HepG2 (cell line): ENCODE results near the gene EPB42. TPM values are rescaled to one million over a fixed set of nuclear protein-coding genes. Genes with fewer than 3 reads are reported as not detected.

Source experiments
- ATAC-seq: fragments of 200-7000 bp; cut with Tn5 transposase; 3 replicates; pipeline ENCODE4 v1.9.1; 2020; ENCODE audit warnings: mild to moderate bottlenecking, moderate library complexity
- BruUV-seq: library from RNA; stranded (reverse); fragments of 400-500 nt; replicated peaks from 2 replicates; lab custom pipeline; 2021; lab: Mats Ljungman, UMichigan
- CTCF ChIA-PET: fragments of 300-600 bp; formaldehyde crosslinking; extraction: SDS; loops from one replicate; lab custom pipeline; 2021; ENCODE audit warnings: low total read pairs, inconsistent platforms, low intra/inter-chr PET ratio; lab: Yijun Ruan, JAX
- POLR2A ChIA-PET: fragments of 350-600 bp; sonication (Branson Sonifier 250); formaldehyde crosslinking; loops from one replicate; lab custom pipeline; 2020; ENCODE audit warnings: antibody characterized with exemption, inconsistent platforms; lab: Yijun Ruan, JAX
- DNase-seq: peaks from one replicate; pipeline ENCODE4 v3.0.0-alpha.2; 2015; ENCODE audit warnings: low spot score
- FAIRE-seq: peaks from 3 replicates; lab custom pipeline; 2011; peaks lifted over from hg19 to GRCh38; lab: Jason Lieb, UNC
- H2AFZ ChIP-seq: one replicate; pipeline ENCODE4 v1.6.1; 2011; ENCODE audit warnings: low read length, inconsistent platforms
- H3K27ac ChIP-seq: fragments of 300-600 bp; 3 replicates; pipeline ENCODE4 v1.8.0; 2011; ENCODE audit warnings: mixed run types, mild to moderate bottlenecking, mixed read lengths, low read length, inconsistent platforms; ENCODE audit not compliant: insufficient read depth; ENCODE audit errors: extremely low read length
- H3K27me3 ChIP-seq, 2 experiments: fragments of 200-600 bp in 1 of 2; 2 replicates in 1 of 2; 3 replicates in 1 of 2; pipeline versions ENCODE4 v1.6.0 to v1.8.0; 2011; ENCODE audit warnings: low read length in 2 of 2, mild to moderate bottlenecking in 2 of 2, moderate library complexity in 2 of 2, inconsistent platforms in 1 of 2; ENCODE audit not compliant: insufficient read depth in 2 of 2, control insufficient read depth in 1 of 2
- H3K36me3 ChIP-seq, 2 experiments: fragments of 200-600 bp in 1 of 2; replicated peaks in 1 of 2; 2 replicates in 1 of 2; 3 replicates in 1 of 2; pipeline versions ENCODE4 v1.5.1 to v1.8.0; 2011; ENCODE audit warnings: low read length in 2 of 2, inconsistent platforms in 1 of 2; ENCODE audit not compliant: insufficient read depth in 2 of 2, control insufficient read depth in 1 of 2
- H3K4me1 ChIP-seq: 2 replicates; pipeline ENCODE4 v1.5.1; 2012; ENCODE audit warnings: low read length, inconsistent platforms; ENCODE audit not compliant: insufficient read depth
- H3K4me2 ChIP-seq: 2 replicates; pipeline ENCODE4 v1.6.0; 2011; ENCODE audit warnings: low read depth, low read length, inconsistent platforms
- H3K4me3 ChIP-seq, 3 experiments: fragments of 200-600 bp in 1 of 3; sonication (generic), shearing (Covaris generic) in 1 of 3; replicated peaks in 1 of 3; 2 replicates each; pipeline ENCODE4 v1.5.1; 2011 to 2016; ENCODE audit warnings: low read length in 3 of 3, inconsistent platforms in 2 of 3, low read depth in 2 of 3, mild to moderate bottlenecking in 2 of 3, control low read depth in 1 of 3, mixed read lengths in 1 of 3; ENCODE audit not compliant: insufficient read depth in 1 of 3
- H3K79me2 ChIP-seq: one replicate; pipeline ENCODE4 v1.6.1; 2011; ENCODE audit warnings: low read length, inconsistent platforms; ENCODE audit not compliant: insufficient read depth
- H3K9ac ChIP-seq: 2 replicates; pipeline ENCODE4 v1.6.0; 2011; ENCODE audit warnings: mild to moderate bottlenecking, low read depth, low read length, inconsistent platforms; ENCODE audit not compliant: insufficient read depth
- H3K9me3 ChIP-seq: 2 replicates; pipeline ENCODE4 v1.5.1; 2012; ENCODE audit warnings: mild to moderate bottlenecking, low read length
- H4K20me1 ChIP-seq: 2 replicates; pipeline ENCODE4 v1.6.0; 2011; ENCODE audit warnings: inconsistent platforms, mild to moderate bottlenecking, low read length, moderate library complexity; ENCODE audit not compliant: insufficient read depth
- CTCF ChIP-seq: sonication (generic); formaldehyde crosslinking; IDR thresholded peaks from 2 replicates; pipeline ENCODE4 v1.5.0; 2020; ENCODE audit warnings: mild to moderate bottlenecking, missing genetic modification reagents, moderate library complexity
- SMC3 ChIP-seq: IDR thresholded peaks from 2 replicates; pipeline ENCODE4 v1.6.1; 2011; ENCODE audit warnings: low read length, improper control_type of control experiment
- STAG1 ChIP-seq: sonication (generic); formaldehyde crosslinking; IDR thresholded peaks from 2 replicates; pipeline ENCODE4 v1.4.0; 2020; ENCODE audit warnings: missing genetic modification reagents
- XRCC5 ChIP-seq: fragments of 200-400 bp; formaldehyde crosslinking; optimal IDR thresholded peaks from 2 replicates; pipeline ENCODE3; 2017; ENCODE audit warnings: mild to moderate bottlenecking, low read length
- ZBTB8A ChIP-seq: sonication (generic); formaldehyde crosslinking; IDR thresholded peaks from 2 replicates; pipeline ENCODE4 v1.4.0; 2020; ENCODE audit warnings: mild to moderate bottlenecking, low read depth, missing genetic modification reagents, borderline replicate concordance
- WGBS: methylation state at CpG from one replicate; pipeline ENCODE4 v1.1.6; 2017; ENCODE audit warnings: low lambda C conversion rate; 5-methylcytosine and 5-hydroxymethylcytosine counted together
- in situ Hi-C: cut with HindIII; loops from 2 replicates; pipeline ENCODE4 v1.10.0; 2017; ENCODE audit warnings: low pct_unique_long_range_greater_than_20kb; ENCODE audit not compliant: extremely low pct_ligation_motif_present
- intact Hi-C: fragments of 100-400 bp; cut with micrococcal nuclease; formaldehyde crosslinking; loops from one replicate; pipeline ENCODE4 v1.10.0; 2022; ENCODE audit not compliant: unreplicated experiment
- polyA plus RNA-seq, 8 experiments: library from polyadenylated mRNA; depleted of rRNA in 3 of 8; stranded (reverse) in 7 of 8; unstranded in 1 of 8; fragments of >200 nt; fragmentation: Illumina TruSeq in 4 of 8; extraction: Trizol in 4 of 8; gene quantifications; 2 replicates each; pipeline versions ENCODE4 v1.2.1 to v1.2.3, GENCODE V29; 2011 to 2016; ENCODE audit warnings: low read depth in 4 of 8, missing spikeins in 1 of 8, mixed read lengths in 1 of 8; ENCODE audit not compliant: insufficient read depth in 1 of 8
- total RNA-seq, 5 experiments: library from RNA; depleted of rRNA; stranded (reverse); fragments of >200 nt; fragmentation: Illumina TruSeq; extraction: Trizol; gene quantifications; 2 replicates each; pipeline ENCODE4 v1.2.3, GENCODE V29; 2016; ENCODE audit warnings: low read depth in 1 of 5

Gene EPB42
- total and polyA plus RNA-seq, 2 of the 13 experiments (the other 11 are each of a cell fraction or from before 2014, with no cell fraction given): not detected

GRCh38 chr15:43209059-43209824, 11.6 kb downstream of the EPB42 start:
- H3K9ac ChIP-seq: no peak overlapping the region
- H2AFZ ChIP-seq: no peak overlapping the region
- H3K4me2 ChIP-seq: no peak overlapping the region
- WGBS: 10% methylated on average over 5 of the region's 13 CpGs
- no peak overlapping the region for H3K27ac ChIP-seq
- DNase-seq: peak; percentile 41
- peak; percentile 48 for FAIRE-seq
- H3K9me3 ChIP-seq: no peaks in the 10 kb centered on the region
- intact Hi-C loops (loop anchor here (1.0 kb wide), 1 partner anchor 76 kb away; no protein-coding TSS in a partner anchor), in situ Hi-C loops (loop anchor here (5.0 to 25.0 kb wide), 2 partner anchors 68 to 497 kb away; no protein-coding TSS in a partner anchor)
- BruUV-seq: no TSS peak
- no peaks in the 10 kb centered on the region for H3K36me3 ChIP-seq
- no peak overlapping the region for H3K4me3 ChIP-seq
- TF ChIP-seq CTCF (CRISPR knock-in tag) (peak; percentile 69), SMC3 (peak; percentile 31), XRCC5 (peak; percentile 32), ZBTB8A (no peak), STAG1 (CRISPR knock-in tag) (peak; percentile 66)
- peaks cover 1 to 61% of the 10 kb centered on the region in 2 experiments; a peak in 3 of 5 replicates for H3K27me3 ChIP-seq
- ChIA-PET POLR2A (interaction anchor here (0.9 kb wide), 1 partner anchor 16 kb away, joined by 3 read pairs; no protein-coding TSS in a partner anchor), CTCF (interaction anchor here (1.8 kb wide), 1 partner anchor 76 kb away, joined by 11 read pairs; no protein-coding TSS in a partner anchor)
- peak; percentile 80 for ATAC-seq
- H4K20me1 ChIP-seq: no peaks in the 10 kb centered on the region
- peaks cover under 1% of the 10 kb centered on the region; the same call in 1 of the 2 replicates for H3K4me1 ChIP-seq
- H3K79me2 ChIP-seq: no peaks in the 10 kb centered on the region
